ENCODE results near the gene SCN5A. TPM values are rescaled to one million over a fixed set of nuclear protein-coding genes. Genes with fewer than 3 reads are reported as not detected.

SCN5A gene
- polyA plus RNA-seq, 1 donor from 2014 or later = not detected

DNA sequence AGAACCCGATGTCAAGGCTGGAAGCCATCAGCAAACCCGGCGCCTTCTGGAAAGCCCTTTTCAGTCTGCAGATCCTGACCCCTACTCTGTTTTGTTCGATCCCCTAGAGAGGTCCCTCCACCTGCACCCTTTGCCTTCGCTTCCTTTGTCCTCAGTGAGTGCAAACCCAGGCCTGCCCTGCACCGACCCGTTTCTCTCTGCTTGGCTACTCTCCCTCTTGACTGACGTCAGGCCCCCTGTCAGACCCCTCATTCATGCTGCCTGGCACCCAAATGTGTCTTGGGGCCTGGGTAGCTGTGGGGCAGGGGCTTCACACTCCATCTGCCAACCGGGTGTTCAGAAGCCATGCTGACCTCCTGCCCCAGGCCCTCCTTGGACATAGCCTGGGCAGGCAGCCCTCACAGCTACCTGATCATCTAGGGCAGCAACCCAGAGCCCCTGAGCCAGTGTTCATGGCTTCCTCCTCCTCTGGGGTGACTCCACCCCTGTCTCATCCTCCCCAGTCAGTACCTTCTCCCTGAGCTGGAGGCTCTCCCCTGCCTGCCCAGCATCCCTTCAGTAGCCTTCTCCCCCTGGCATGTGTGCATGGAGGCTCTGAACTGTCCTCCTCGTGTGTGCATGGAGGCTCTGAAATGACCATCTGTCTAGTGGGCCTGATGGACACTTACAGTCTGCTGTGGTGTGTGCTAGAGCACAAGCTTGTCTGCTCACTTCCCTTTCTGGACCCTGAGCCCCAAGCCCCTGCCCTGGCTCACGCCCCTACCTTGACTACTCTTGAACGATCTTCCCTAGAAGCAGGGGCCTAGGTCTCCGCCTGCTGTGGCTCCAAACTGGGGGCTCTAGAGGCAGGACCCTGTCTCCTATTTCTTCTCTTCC, 83.9 kb downstream of the SCN5A start:
- Histone ChIP-seq H4K20me1 (ENCODE audit: insufficient read depth) (no peaks in the 10 kb centered on the region), H3K27ac (ENCODE audit: low read length) (no peak overlapping the region), H3K9me2 (ENCODE audit: insufficient read depth, low read length) (no peaks in the 10 kb centered on the region), H2AFZ (ENCODE audit: low read depth, low read length) (no peak overlapping the region), H3K36me3 (ENCODE audit: insufficient read depth, low read length) (no peaks in the 10 kb centered on the region), H3K9me3 (ENCODE audit: low read length) (no peaks in the 10 kb centered on the region), H3K27me3 (ENCODE audit: insufficient read depth, low read depth, low read length) (no peaks in the 10 kb centered on the region), H3F3A (ENCODE audit: insufficient read depth, low read length, poor library complexity, severe bottlenecking) (no peaks in the 10 kb centered on the region), H3K9ac (ENCODE audit: low read length) (no peak overlapping the region), H3K79me2 (replicated peaks; ENCODE audit: insufficient read depth, low read length) (no peaks in the 10 kb centered on the region), H3K4me2 (ENCODE audit: low read length) (no peak overlapping the region), H3K4me3 (ENCODE audit: low read length) (no peak overlapping the region)
- TF ChIP-seq, protein P1, sequence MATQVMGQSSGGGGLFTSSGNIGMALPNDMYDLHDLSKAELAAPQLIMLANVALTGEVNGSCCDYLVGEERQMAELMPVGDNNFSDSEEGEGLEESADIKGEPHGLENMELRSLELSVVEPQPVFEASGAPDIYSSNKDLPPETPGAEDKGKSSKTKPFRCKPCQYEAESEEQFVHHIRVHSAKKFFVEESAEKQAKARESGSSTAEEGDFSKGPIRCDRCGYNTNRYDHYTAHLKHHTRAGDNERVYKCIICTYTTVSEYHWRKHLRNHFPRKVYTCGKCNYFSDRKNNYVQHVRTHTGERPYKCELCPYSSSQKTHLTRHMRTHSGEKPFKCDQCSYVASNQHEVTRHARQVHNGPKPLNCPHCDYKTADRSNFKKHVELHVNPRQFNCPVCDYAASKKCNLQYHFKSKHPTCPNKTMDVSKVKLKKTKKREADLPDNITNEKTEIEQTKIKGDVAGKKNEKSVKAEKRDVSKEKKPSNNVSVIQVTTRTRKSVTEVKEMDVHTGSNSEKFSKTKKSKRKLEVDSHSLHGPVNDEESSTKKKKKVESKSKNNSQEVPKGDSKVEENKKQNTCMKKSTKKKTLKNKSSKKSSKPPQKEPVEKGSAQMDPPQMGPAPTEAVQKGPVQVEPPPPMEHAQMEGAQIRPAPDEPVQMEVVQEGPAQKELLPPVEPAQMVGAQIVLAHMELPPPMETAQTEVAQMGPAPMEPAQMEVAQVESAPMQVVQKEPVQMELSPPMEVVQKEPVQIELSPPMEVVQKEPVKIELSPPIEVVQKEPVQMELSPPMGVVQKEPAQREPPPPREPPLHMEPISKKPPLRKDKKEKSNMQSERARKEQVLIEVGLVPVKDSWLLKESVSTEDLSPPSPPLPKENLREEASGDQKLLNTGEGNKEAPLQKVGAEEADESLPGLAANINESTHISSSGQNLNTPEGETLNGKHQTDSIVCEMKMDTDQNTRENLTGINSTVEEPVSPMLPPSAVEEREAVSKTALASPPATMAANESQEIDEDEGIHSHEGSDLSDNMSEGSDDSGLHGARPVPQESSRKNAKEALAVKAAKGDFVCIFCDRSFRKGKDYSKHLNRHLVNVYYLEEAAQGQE (IDR thresholded peaks at IDR 0.05; ENCODE audit: borderline replicate concordance) = no peak
- TF ChIP-seq POLR2AphosphoS5 (IDR thresholded peaks at IDR 0.05) (no peak), SMC3 (conservative IDR thresholded peaks at IDR 0.05; ENCODE audit: poor library complexity) (no peak), MXI1 (conservative IDR thresholded peaks at IDR 0.05; ENCODE audit: poor library complexity, severe bottlenecking) (no peak), EZH2 (IDR thresholded peaks at IDR 0.05; ENCODE audit: borderline replicate concordance, insufficient read depth, low read length, poor library complexity, severe bottlenecking) (no peak), CTCF (IDR thresholded peaks at IDR 0.05; ENCODE audit: poor library complexity, severe bottlenecking) (no peak), RAD21 (conservative IDR thresholded peaks at IDR 0.05) (no peak), TAF1 (IDR thresholded peaks at IDR 0.05; ENCODE audit: low read depth) (no peak), EP300 (conservative IDR thresholded peaks at IDR 0.05; ENCODE audit: poor library complexity, severe bottlenecking) (no peak)

DNA sequence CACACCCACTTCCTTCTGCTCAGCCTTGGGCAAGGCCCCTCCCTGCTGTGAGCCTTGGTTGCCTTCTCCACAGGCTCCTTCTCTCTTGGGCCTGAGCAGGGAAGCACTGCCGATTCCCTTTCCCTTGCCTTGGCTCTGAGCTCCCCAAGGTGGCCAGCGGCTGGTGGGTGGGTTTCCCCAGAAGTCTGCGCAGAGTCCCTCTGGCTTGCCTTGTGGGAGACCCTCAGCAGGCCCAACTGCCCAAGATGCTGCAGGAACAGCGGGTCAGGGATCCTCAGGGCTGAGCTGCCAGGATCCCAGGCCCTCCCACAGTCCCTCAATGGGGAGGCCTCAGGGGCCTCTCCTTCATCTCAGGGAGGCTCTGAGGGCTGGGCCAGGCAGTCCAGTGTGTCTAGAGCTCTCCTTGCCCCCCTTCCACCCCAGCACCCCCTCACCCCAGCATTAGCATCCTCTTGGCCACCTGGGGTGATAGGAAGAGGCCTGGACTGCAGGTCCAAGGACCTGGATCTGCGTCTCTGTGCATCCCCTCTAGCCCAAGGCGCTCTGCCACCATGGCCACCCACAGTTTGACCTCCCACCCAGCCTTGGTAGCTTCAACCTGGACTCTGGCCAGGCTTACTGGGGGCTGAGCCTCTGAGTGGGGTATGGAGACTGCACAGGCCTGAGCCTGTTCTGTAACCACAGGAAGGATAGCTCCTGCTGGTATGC, 84.7 kb downstream of the SCN5A start:
- H4K20me1 ChIP-seq (ENCODE audit: insufficient read depth) = no peaks in the 10 kb centered on the region
- no peaks in the 10 kb centered on the region for H3F3A ChIP-seq (ENCODE audit: insufficient read depth, low read length, poor library complexity, severe bottlenecking)
- no peak overlapping the region for H3K4me3 ChIP-seq (ENCODE audit: low read length)
- H3K4me2 ChIP-seq (ENCODE audit: low read length) = no peak overlapping the region
- no peaks in the 10 kb centered on the region for H3K9me2 ChIP-seq (ENCODE audit: insufficient read depth, low read length)
- H3K27me3 ChIP-seq (ENCODE audit: insufficient read depth, low read depth, low read length) = no peaks in the 10 kb centered on the region
- H2AFZ ChIP-seq (ENCODE audit: low read depth, low read length) = no peak overlapping the region
- no peak overlapping the region for H3K9ac ChIP-seq (ENCODE audit: low read length)
- no peaks in the 10 kb centered on the region for H3K36me3 ChIP-seq (ENCODE audit: insufficient read depth, low read length)
- H3K9me3 ChIP-seq (ENCODE audit: low read length) = no peaks in the 10 kb centered on the region
- TF ChIP-seq TAF1 (IDR thresholded peaks at IDR 0.05; ENCODE audit: low read depth) (no peak), SMC3 (conservative IDR thresholded peaks at IDR 0.05; ENCODE audit: poor library complexity) (no peak), POLR2AphosphoS5 (IDR thresholded peaks at IDR 0.05) (no peak), EZH2 (IDR thresholded peaks at IDR 0.05; ENCODE audit: borderline replicate concordance, insufficient read depth, low read length, poor library complexity, severe bottlenecking) (no peak), CTCF (IDR thresholded peaks at IDR 0.05; ENCODE audit: poor library complexity, severe bottlenecking) (no peak), RAD21 (conservative IDR thresholded peaks at IDR 0.05) (no peak), MXI1 (conservative IDR thresholded peaks at IDR 0.05; ENCODE audit: poor library complexity, severe bottlenecking) (no peak), EP300 (conservative IDR thresholded peaks at IDR 0.05; ENCODE audit: poor library complexity, severe bottlenecking) (no peak)
- TF ChIP-seq, protein P1 (IDR thresholded peaks at IDR 0.05; ENCODE audit: borderline replicate concordance) = no peak
- no peaks in the 10 kb centered on the region for H3K79me2 ChIP-seq (replicated peaks; ENCODE audit: insufficient read depth, low read length)
- no peak overlapping the region for H3K27ac ChIP-seq (ENCODE audit: low read length)

Measured in neural cell (in vitro differentiated cells).